ENCODE results near the gene APOBEC3A.

- TF ChIP-seq CTCF (IDR thresholded peaks at IDR 0.05) = no peak
- TF ChIP-seq EZH2 (IDR thresholded peaks at IDR 0.05; ENCODE audit: borderline replicate concordance, insufficient read depth, low read depth, low read length, poor library complexity, severe bottlenecking) = no peak
Measured at GRCh38 chr22:38936562-38936961, 20.8 kb upstream of the APOBEC3A start.

Data from B cell (primary cell).